GM12865 (cell line): ENCODE data around the gene AHNAK.
A peak's percentile ranks its signal among the peaks of the same experiment; 100 is the strongest.

Experiments
- DNase-seq: peaks from one replicate; pipeline ENCODE4 v3.0.0; 2010; ENCODE audit warnings: low read depth
- H3K4me3 ChIP-seq: 2 replicates; pipeline ENCODE4 v1.5.1; 2011; ENCODE audit warnings: mild to moderate bottlenecking, low read depth, low read length, control low read depth
- TF ChIP-seq, protein P1 (sequence below): IDR thresholded peaks from 2 replicates; pipeline ENCODE4 v1.5.1; 2011; ENCODE audit warnings: low read length, control low read depth, low read depth, inconsistent platforms; ENCODE audit not compliant: insufficient read depth; ENCODE audit errors: missing control alignments

AHNAK gene, protein sequence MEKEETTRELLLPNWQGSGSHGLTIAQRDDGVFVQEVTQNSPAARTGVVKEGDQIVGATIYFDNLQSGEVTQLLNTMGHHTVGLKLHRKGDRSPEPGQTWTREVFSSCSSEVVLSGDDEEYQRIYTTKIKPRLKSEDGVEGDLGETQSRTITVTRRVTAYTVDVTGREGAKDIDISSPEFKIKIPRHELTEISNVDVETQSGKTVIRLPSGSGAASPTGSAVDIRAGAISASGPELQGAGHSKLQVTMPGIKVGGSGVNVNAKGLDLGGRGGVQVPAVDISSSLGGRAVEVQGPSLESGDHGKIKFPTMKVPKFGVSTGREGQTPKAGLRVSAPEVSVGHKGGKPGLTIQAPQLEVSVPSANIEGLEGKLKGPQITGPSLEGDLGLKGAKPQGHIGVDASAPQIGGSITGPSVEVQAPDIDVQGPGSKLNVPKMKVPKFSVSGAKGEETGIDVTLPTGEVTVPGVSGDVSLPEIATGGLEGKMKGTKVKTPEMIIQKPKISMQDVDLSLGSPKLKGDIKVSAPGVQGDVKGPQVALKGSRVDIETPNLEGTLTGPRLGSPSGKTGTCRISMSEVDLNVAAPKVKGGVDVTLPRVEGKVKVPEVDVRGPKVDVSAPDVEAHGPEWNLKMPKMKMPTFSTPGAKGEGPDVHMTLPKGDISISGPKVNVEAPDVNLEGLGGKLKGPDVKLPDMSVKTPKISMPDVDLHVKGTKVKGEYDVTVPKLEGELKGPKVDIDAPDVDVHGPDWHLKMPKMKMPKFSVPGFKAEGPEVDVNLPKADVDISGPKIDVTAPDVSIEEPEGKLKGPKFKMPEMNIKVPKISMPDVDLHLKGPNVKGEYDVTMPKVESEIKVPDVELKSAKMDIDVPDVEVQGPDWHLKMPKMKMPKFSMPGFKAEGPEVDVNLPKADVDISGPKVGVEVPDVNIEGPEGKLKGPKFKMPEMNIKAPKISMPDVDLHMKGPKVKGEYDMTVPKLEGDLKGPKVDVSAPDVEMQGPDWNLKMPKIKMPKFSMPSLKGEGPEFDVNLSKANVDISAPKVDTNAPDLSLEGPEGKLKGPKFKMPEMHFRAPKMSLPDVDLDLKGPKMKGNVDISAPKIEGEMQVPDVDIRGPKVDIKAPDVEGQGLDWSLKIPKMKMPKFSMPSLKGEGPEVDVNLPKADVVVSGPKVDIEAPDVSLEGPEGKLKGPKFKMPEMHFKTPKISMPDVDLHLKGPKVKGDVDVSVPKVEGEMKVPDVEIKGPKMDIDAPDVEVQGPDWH (N-terminal part only)

DNA sequence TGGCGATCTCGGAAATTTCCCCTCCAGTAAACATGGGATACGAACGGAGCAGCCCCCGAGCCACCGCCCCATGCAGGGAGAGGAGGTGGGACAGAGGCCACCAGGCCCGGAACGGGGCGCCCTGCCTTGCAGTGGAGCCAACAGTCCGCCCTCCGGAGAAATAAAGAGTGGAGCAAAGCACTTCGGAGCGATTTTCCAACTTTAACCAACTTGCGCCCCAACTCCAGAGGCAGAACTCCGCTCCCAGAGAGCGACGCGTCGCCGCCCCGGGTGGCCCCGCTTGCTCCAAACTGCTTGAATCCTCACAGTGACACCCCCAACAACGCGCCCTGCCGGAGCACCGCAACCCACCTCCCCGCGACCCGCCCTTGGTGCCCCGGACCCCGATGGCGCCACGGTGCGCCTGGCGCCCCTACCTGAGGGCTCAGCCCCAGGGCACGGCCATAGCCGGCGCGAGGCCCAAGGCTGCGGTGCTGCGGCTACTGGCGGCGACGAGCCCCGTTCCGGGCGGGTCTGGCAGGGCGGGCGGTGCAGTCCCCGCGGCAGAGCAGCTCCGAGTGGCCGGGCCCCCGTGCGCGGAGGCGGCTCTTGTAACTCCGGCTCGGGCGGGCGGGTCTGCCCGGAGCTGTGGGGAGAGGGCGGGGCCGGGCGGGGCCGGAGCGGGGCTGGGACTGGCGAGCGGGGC is at the start of gene AHNAK:
TSS of gene AHNAK (minus strand) at position 563 of the 685 bp plus-strand sequence. CDS start 10,708 bp downstream, outside the sequence.
- TF ChIP-seq, protein P1, sequence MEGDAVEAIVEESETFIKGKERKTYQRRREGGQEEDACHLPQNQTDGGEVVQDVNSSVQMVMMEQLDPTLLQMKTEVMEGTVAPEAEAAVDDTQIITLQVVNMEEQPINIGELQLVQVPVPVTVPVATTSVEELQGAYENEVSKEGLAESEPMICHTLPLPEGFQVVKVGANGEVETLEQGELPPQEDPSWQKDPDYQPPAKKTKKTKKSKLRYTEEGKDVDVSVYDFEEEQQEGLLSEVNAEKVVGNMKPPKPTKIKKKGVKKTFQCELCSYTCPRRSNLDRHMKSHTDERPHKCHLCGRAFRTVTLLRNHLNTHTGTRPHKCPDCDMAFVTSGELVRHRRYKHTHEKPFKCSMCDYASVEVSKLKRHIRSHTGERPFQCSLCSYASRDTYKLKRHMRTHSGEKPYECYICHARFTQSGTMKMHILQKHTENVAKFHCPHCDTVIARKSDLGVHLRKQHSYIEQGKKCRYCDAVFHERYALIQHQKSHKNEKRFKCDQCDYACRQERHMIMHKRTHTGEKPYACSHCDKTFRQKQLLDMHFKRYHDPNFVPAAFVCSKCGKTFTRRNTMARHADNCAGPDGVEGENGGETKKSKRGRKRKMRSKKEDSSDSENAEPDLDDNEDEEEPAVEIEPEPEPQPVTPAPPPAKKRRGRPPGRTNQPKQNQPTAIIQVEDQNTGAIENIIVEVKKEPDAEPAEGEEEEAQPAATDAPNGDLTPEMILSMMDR = no peak
- DNase-seq = peak; percentile 79
- H3K4me3 ChIP-seq = peak within 1 kb of the TSS; percentile 77

DNA sequence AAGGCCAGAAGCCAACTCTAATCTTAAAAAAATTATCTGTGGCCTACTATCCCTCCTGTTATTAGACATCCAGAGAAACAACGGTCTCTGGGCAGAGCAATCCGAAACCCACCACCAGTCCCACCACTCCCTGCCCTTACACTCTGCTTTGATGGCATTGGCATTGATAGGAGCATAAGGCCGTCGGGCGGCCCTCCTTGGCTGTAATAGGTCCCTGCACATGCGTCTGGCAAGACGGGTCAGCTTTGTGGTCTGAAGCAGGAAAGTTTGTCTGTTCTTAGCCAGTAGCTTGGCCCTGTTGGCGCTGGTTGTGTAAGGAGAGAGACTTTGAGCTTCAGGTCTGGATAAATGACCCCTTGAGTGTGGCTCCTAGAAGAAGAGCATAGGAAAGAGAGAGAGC is 48.5 kb upstream of the AHNAK start:
- no peak overlapping the region for H3K4me3 ChIP-seq
- TF ChIP-seq, protein P1 = no peak
- no peak for DNase-seq

DNA sequence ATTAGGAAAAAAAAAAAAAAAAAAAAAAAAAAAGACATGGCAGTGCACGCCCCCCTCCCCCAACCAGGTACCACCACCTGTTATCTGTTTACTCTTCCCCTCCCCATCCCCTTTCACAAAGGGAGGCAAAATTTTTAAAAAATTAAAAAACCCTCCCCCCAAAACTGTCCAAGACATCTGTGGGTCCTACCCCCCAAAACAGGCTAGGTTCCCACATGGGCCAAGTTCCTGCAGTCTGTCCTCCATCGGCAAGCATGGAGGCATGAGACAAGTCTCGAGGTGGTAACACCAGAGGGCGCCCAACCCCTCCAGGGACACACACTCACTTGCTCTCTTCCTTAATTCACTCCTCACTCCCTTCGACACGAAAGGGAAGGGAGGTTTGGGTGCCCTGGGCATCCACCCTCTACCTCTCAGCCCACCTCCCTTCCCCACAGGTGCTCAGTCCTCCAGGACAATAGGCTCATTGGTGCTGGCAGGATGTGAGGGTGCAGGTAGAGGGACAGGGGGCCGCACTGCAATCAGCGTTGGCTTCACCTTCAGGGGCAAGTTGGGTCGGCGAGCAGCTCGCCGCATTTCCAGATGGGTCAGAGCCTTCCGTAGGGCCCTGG is 46.9 kb upstream of the AHNAK start:
- no peak overlapping the region for H3K4me3 ChIP-seq
- TF ChIP-seq, protein P1 = peak; percentile 76
- DNase-seq = peak; percentile 85

DNA sequence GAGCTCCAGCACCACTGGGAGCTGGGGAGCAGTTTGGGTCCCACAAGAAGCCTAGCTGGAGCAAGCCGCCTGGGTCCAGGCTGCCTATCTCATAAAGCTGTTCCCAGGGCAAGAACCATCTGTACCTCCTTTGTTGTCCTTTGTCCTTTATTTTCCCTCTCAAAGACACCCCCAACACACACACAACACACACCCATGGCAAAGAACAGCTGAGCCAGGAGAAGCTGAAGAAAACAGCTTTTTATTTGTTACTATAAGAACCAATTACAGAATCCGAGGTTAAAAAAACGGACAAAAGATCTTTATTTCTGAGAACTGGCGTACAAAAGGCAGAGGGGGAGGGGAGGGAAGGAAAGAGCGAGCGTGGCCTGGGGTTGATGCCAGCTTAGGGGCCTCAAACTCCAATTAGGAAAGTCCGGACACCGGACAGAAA is 46.4 kb upstream of the AHNAK start:
- no peak for DNase-seq
- TF ChIP-seq, protein P1 = no peak
- no peak overlapping the region for H3K4me3 ChIP-seq

DNA sequence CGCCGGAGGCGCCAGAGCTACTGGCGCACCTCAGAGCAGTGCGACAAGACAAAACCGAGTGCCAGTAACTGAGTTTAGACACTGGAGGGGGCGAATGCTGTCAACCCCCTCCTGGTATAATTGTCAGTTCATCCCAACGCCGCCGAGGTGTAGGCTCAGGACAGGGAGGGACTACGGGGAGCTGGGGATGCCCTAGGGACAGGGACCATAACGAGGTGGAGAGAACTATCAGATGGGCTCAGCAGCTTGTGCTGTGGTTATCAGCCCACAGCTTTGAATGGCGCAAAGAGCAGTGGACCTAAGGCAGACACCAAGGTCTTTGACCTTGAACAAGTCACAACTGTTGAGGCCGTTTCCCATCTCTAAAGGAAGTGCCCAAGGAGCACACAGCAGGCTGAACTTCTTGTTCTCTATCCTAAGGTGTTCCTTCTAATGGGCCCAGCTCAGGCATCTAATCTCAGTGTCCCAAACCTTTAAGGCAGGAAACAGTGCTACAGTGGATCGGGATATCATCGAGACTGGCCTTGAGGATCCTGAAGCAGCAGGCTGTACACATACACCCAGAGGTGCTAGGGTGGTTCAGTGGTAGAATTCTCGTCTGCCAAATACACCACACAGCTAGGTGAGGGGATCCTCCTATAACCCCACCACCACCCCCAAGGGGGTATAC is 45.7 kb upstream of the AHNAK start:
- peak; percentile 43 for DNase-seq

More for the DNA sequence above, 45.7 kb upstream of the AHNAK start:
- TF ChIP-seq, protein P1 = no peak
- peak overlapping the region; percentile 69 for H3K4me3 ChIP-seq
